AG09309 (cell line): Measurements from ENCODE around the gene NOC2L.

ENCODE experiments used
- DNase-seq: peaks from one replicate; pipeline ENCODE4 v3.0.0-alpha.2; 2010; ENCODE audit warnings: low read depth
- H3K4me3 ChIP-seq: 2 replicates; pipeline ENCODE4 v1.5.1; 2011; ENCODE audit warnings: mild to moderate bottlenecking, low read depth, low read length, moderate library complexity; ENCODE audit not compliant: control insufficient read depth
- CTCF ChIP-seq: IDR thresholded peaks from 2 replicates; pipeline ENCODE4 v1.5.1; 2011; ENCODE audit warnings: mild to moderate bottlenecking, low read depth, low read length, inconsistent platforms; ENCODE audit not compliant: insufficient read depth, control insufficient read depth; ENCODE audit errors: missing control alignments

The NOC2L gene

GRCh38 chr1:1003618-1004419 is 44.8 kb upstream of the NOC2L start:
- H3K4me3 ChIP-seq, result no peak overlapping the region
- no peak for TF ChIP-seq CTCF
- DNase-seq, result no peak

DNA sequence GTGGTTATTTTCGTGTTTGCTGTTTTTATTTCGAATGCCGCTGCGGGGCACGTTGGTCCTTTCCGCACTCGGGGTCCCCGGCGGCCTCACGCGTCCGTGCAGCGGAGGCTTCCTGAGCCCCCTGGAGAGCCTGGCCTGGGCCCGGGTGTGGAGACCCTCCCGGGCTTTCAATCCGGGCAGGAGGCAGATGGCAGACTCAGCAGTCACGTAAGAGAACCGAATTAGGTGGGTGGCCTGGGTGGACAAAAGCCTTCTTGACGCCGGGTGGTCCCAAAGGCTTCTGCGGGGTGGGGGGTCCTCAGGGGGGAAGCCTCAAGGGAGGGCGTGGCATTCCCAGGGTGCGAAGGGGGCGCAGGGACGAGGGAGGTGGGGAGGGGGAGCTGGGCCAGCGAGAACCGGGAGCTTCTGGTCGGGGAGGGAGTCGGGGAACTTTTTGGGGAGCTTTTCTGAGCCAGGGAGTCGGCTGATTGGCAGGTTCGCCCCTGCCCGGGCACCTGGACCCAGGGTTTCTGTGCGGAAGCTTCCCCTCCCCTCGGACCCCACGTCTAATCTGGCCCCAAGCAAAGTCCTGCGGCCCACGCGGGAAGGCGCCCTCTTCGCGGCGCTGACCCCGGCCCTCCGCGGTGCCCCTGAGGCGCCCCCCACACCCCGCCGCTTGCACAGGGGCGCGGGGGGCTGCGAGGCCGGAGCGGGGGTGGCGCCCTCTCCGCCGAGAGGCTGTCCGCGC is 42.2 kb upstream of the NOC2L start:
- no peak for TF ChIP-seq CTCF
- DNase-seq, result no peak
- peak overlapping the region; percentile 41 for H3K4me3 ChIP-seq

GRCh38 chr1:1000357-1001056 is 41.5 kb upstream of the NOC2L start:
- DNase-seq, result peak; percentile 29
- peak overlapping the region; percentile 42 for H3K4me3 ChIP-seq
- TF ChIP-seq CTCF, result no peak

DNA sequence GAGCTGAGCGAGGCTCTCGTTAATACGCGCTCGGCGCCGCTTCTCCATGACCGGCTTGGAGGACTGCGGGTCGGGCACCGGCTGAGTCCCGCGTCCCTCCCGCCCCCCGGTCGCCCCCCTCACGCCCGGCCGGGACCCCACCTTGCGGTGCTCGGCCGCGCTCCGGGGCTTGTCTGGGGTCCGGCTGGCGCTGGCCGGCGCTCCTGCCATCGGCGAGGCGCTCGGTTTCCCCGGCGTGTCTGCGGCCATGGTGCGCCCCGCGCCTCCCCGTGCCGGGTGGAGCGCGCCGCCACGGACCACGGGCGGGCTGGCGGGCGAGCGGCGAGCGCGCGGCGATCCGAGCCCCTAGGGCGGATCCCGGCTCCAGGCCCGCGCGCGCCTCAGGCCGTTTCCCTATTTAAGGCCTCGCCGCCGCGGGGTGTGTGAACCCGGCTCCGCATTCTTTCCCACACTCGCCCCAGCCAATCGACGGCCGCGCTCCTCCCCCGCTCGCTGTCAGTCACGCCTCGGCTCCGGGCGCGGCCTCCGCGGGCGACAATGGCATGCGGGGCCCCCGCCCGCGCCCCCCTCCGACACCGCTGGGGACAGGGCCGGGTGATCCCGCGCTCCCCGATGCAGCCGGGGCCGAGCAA is 40.8 kb upstream of the NOC2L start, which contains the start of gene HES4:
Gene HES4 (minus strand): TSS at position 373 of the 632 bp plus-strand sequence. CDS start 124 bp downstream, at position 249.
- H3K4me3 ChIP-seq, result peak within 1 kb of the TSS; percentile 50
- no peak for TF ChIP-seq CTCF
- peak; percentile 56 for DNase-seq

GRCh38 chr1:998995-999724 is 40.1 kb upstream of the NOC2L start:
- no peak for TF ChIP-seq CTCF
- peak overlapping the region; percentile 50 for H3K4me3 ChIP-seq
- DNase-seq, result no peak

DNA sequence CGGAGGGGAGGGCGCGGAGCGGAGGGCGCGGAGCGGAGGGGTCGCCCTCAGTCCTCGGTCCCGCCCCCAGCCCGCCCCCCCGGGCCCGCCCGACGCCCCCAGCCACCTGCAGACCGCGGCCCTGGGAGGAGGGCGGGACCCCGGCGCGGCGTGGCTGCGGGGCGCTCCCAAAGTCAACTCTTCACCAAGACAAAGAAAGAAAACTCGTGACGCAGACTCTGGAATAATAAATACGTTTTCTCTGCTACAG is 39.6 kb upstream of the NOC2L start:
- peak overlapping the region; percentile 24 for H3K4me3 ChIP-seq

More for the DNA sequence above, 39.6 kb upstream of the NOC2L start:
- DNase-seq, result no peak
- TF ChIP-seq CTCF, result no peak
